Keratinocyte (primary cell): ENCODE results near the gene LRRC4. TPM values are rescaled to one million over a fixed set of nuclear protein-coding genes. Genes with fewer than 3 reads are reported as not detected.

Source experiments
- DNase-seq: peaks from one replicate; pipeline ENCODE4 v3.0.0-alpha.2; 2011; ENCODE audit warnings: low read depth, missing footprints, low spot score
- FAIRE-seq: peaks from 2 replicates; lab custom pipeline; 2011; peaks lifted over from hg19 to GRCh38; lab: Jason Lieb, UNC
- H2AFZ ChIP-seq: 2 replicates; pipeline ENCODE4 v1.6.0; 2012; ENCODE audit warnings: low read length, control low read depth, inconsistent platforms; ENCODE audit not compliant: control insufficient read depth
- H3K27ac ChIP-seq: 2 replicates; pipeline ENCODE4 v1.5.1; 2011; ENCODE audit warnings: low read length; ENCODE audit not compliant: control insufficient read depth, insufficient read depth
- H3K27me3 ChIP-seq: 3 replicates; pipeline ENCODE4 v1.6.0; 2011; ENCODE audit warnings: low read length; ENCODE audit not compliant: control insufficient read depth, insufficient read depth; ENCODE audit errors: extremely low read depth
- H3K36me3 ChIP-seq, 2 experiments: 2 replicates in 1 of 2; 3 replicates in 1 of 2; pipeline ENCODE4 v1.5.1; 2011; ENCODE audit warnings: low read length in 2 of 2, mild to moderate bottlenecking in 1 of 2; ENCODE audit not compliant: control insufficient read depth in 2 of 2, insufficient read depth in 2 of 2; ENCODE audit errors: extremely low read depth in 1 of 2
- H3K4me1 ChIP-seq: 3 replicates; pipeline ENCODE4 v1.5.1; 2011; ENCODE audit warnings: low read length; ENCODE audit not compliant: control insufficient read depth, insufficient read depth; ENCODE audit errors: extremely low read depth
- H3K4me2 ChIP-seq: 3 replicates; pipeline ENCODE4 v1.6.0; 2011; ENCODE audit warnings: low read depth, low read length; ENCODE audit not compliant: control insufficient read depth, insufficient read depth; ENCODE audit errors: extremely low read depth
- H3K4me3 ChIP-seq, 3 experiments: fragments of 200-600 bp in 1 of 3; sonication (generic) in 1 of 3; 2 replicates in 2 of 3; 3 replicates in 1 of 3; pipeline ENCODE4 v1.5.1; 2011 to 2016; ENCODE audit warnings: low read length in 3 of 3, mild to moderate bottlenecking in 3 of 3, control low read depth in 2 of 3, inconsistent platforms in 1 of 3, low read depth in 1 of 3, mixed read lengths in 1 of 3, mixed run types in 1 of 3, moderate library complexity in 1 of 3; ENCODE audit not compliant: control insufficient read depth in 2 of 3, insufficient read depth in 2 of 3; ENCODE audit errors: extremely low read depth in 1 of 3
- H3K79me2 ChIP-seq: 2 replicates; pipeline ENCODE4 v1.6.0; 2012; ENCODE audit warnings: low read length; ENCODE audit not compliant: control insufficient read depth, insufficient read depth
- H3K9ac ChIP-seq: 3 replicates; pipeline ENCODE4 v1.6.0; 2011; ENCODE audit warnings: low read length; ENCODE audit not compliant: control insufficient read depth, insufficient read depth; ENCODE audit errors: extremely low read depth
- H3K9me1 ChIP-seq: 3 replicates; pipeline ENCODE4 v1.6.0; 2011; ENCODE audit warnings: low read length; ENCODE audit not compliant: control insufficient read depth, insufficient read depth; ENCODE audit errors: extremely low read depth
- H3K9me3 ChIP-seq: 2 replicates; pipeline ENCODE4 v1.5.1; 2012; ENCODE audit warnings: low read depth, low read length; ENCODE audit not compliant: control insufficient read depth
- H4K20me1 ChIP-seq: 3 replicates; pipeline ENCODE4 v1.6.0; 2011; ENCODE audit warnings: low read length; ENCODE audit not compliant: control insufficient read depth, insufficient read depth; ENCODE audit errors: extremely low read depth
- CTCF ChIP-seq, 3 experiments: IDR thresholded peaks in 1 of 3; conservative IDR thresholded peaks in 1 of 3; optimal IDR thresholded peaks in 1 of 3; 2 replicates in 2 of 3; 3 replicates in 1 of 3; pipeline versions ENCODE3 to v1.5.1; 2011; ENCODE audit warnings: low read length in 3 of 3, mild to moderate bottlenecking in 3 of 3, moderate library complexity in 2 of 3, control low read depth in 1 of 3, inconsistent platforms in 1 of 3; ENCODE audit not compliant: insufficient read depth in 2 of 3; ENCODE audit errors: extremely low read depth in 1 of 3
- EZH2 ChIP-seq: IDR thresholded peaks from one replicate; pipeline ENCODE4 v1.6.1; 2012; ENCODE audit warnings: inconsistent platforms, mild to moderate bottlenecking, low read length, moderate library complexity
- dilution Hi-C: fragments of 300-500 bp; cut with MboI; formaldehyde crosslinking; loops from one replicate; pipeline ENCODE4 v1.7.0; 2020; ENCODE audit warnings: low sequenced_read_pairs; ENCODE audit not compliant: extremely low pct_ligation_motif_present
- polyA plus RNA-seq, 5 experiments: library from polyadenylated mRNA; depleted of rRNA in 3 of 5; stranded (reverse) in 3 of 5; stranded (forward) in 1 of 5; unstranded in 1 of 5; fragments of >200 nt; gene quantifications; 1 replicate in 1 of 5; 2 replicates in 3 of 5; 3 replicates in 1 of 5; pipeline versions ENCODE4 v1.2.1 to v1.2.3, GENCODE V29; 2011 to 2012; ENCODE audit warnings: missing spikeins in 2 of 5, low read depth in 1 of 5, low replicate concordance in 1 of 5

Gene LRRC4
- polyA plus RNA-seq, 1 donor (not counting 4 experiments of a cell fraction or from before 2014, with no cell fraction given), result 0.07 TPM

- DNase-seq (no peak), FAIRE-seq (no peak)
- Histone ChIP-seq H3K9me1 (no peaks in the 10 kb centered on the region), H3K27me3 (no peaks in the 10 kb centered on the region), H3K27ac (no peak overlapping the region), H3K79me2 (peaks cover 3% of the 10 kb centered on the region), H3K4me3 (no peak overlapping the region), H3K9me3 (no peaks in the 10 kb centered on the region), H2AFZ (no peak overlapping the region), H3K4me2 (no peak overlapping the region), H3K36me3 (peaks cover 7 to 8% of the 10 kb centered on the region in 2 experiments), H3K4me1 (peaks cover 31% of the 10 kb centered on the region), H4K20me1 (peaks cover 5% of the 10 kb centered on the region), H3K9ac (no peak overlapping the region)
- dilution Hi-C loops, result no loop called here
- TF ChIP-seq CTCF (optimal IDR thresholded peaks at IDR 0.05 in 1 of 3, IDR thresholded peaks at IDR 0.05 in 1 of 3, conservative IDR thresholded peaks at IDR 0.05 in 1 of 3; ENCODE audit: extremely low read depth in 1 of 3, insufficient read depth in 2 of 3, low read length in 3 of 3), result no peak
- TF ChIP-seq EZH2, result no peak
Observed at GRCh38 chr7:128025819-128026218, 5.4 kb downstream of the LRRC4 start.

- Histone ChIP-seq H3K27me3 (no peaks in the 10 kb centered on the region), H3K36me3 (peaks cover 7 to 11% of the 10 kb centered on the region in 2 experiments), H3K9ac (no peak overlapping the region), H3K9me1 (no peaks in the 10 kb centered on the region), H4K20me1 (peaks cover 5% of the 10 kb centered on the region), H3K4me2 (no peak overlapping the region), H3K9me3 (no peaks in the 10 kb centered on the region), H2AFZ (no peak overlapping the region), H3K4me1 (peaks cover 32% of the 10 kb centered on the region), H3K4me3 (no peak overlapping the region), H3K79me2 (peaks cover 3% of the 10 kb centered on the region), H3K27ac (no peak overlapping the region)
- DNase-seq, result no peak
- TF ChIP-seq CTCF (optimal IDR thresholded peaks at IDR 0.05 in 1 of 3, IDR thresholded peaks at IDR 0.05 in 1 of 3, conservative IDR thresholded peaks at IDR 0.05 in 1 of 3; ENCODE audit: extremely low read depth in 1 of 3, insufficient read depth in 2 of 3, low read length in 3 of 3) (no peak), EZH2 (no peak)
- dilution Hi-C loops, result no loop called here
- no peak for FAIRE-seq
Observed at GRCh38 chr7:128025380-128025779, 5.9 kb downstream of the LRRC4 start.
